ENCODE data around the gene ALK.

The ALK gene

DNA sequence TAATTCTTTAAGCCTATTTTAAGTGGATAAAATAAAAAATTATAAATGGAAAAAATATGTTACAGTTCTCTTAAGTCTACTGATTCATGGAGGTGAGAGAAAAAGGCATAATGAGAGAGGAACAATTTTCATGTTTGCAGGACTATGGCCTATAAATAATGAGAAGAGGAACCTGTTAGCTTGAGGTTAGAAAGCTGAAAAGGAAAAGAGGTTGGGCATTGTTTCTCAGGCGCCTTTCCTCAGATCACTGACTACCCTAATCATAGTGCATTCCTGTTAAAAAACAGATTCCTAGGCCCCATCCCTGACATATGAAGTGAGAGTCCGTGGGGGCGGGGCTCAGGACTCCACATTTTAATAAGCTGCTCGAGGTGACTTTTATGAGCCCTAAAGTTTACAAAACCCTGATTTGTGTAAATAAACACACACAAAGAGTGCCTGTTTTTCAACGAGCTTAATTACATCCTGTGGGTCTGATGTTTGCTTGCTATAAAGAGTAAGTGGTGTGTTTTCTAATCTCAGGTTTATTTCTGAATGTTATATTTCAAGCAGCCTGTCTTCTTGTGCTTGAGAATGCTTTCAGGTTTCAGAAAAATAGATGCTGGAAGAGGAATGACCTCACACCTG lies 470.7 kb downstream of the ALK start:
- TF ChIP-seq ZFX (IDR thresholded peaks at IDR 0.05; ENCODE audit: borderline replicate concordance) = no peak
- TF ChIP-seq, protein P1, sequence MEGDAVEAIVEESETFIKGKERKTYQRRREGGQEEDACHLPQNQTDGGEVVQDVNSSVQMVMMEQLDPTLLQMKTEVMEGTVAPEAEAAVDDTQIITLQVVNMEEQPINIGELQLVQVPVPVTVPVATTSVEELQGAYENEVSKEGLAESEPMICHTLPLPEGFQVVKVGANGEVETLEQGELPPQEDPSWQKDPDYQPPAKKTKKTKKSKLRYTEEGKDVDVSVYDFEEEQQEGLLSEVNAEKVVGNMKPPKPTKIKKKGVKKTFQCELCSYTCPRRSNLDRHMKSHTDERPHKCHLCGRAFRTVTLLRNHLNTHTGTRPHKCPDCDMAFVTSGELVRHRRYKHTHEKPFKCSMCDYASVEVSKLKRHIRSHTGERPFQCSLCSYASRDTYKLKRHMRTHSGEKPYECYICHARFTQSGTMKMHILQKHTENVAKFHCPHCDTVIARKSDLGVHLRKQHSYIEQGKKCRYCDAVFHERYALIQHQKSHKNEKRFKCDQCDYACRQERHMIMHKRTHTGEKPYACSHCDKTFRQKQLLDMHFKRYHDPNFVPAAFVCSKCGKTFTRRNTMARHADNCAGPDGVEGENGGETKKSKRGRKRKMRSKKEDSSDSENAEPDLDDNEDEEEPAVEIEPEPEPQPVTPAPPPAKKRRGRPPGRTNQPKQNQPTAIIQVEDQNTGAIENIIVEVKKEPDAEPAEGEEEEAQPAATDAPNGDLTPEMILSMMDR (IDR thresholded peaks at IDR 0.05) = no peak

DNA sequence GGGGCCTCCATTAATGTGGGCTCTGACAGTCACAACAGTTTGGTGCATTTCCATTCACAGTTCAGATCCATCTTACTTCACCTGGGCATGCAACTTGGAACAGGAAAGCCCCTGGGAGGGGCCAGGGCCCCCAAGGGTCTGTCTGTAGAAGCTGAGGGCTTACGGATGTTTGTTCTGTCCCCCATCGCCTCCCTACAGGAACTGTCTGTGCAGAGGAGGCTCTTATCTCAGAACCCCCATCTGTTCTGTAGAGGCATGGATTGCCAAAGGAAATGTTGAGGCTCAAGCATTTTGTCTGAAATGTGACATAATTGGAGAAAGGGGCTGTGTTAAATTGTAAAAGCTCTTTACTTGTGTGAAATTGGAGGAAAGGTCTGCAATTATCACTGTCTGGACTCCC lies 471.9 kb downstream of the ALK start:
- no peak overlapping the region for H3K27ac ChIP-seq

More for the DNA sequence above, 470.7 kb downstream of the ALK start:
- no peak overlapping the region for H3K27ac ChIP-seq

DNA sequence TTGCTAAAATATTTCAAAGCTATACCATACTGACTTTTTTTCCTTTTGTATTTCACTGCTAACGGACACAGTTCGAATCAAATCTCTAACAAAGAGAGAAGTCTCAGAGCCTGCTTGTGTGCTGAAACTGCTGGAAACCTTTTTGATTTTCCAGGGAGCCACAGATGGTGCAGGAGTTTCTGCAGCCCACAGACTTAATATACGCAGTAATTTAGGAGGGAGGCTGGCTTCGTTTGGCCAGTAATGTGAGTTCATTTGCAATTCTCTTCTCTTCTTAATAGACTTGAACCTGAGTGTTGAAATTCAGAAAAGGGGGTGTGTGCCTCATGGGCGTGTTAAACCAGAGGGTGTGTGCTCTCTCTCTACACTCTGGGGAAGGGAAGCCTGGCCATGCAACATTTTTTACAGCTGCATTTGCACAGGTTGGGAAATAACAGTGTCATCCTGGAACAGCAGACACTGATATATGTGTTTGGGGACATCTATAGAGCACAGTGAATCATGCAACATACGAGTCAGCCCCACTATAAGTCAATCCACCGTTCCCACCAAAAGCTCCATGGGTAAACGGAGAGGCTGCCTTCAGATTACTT lies 473.2 kb downstream of the ALK start:
- TF ChIP-seq, protein P1 (IDR thresholded peaks at IDR 0.05) = no peak
- TF ChIP-seq ZFX (IDR thresholded peaks at IDR 0.05; ENCODE audit: borderline replicate concordance) = no peak
- no peak overlapping the region for H3K27ac ChIP-seq

More for the DNA sequence above, 471.9 kb downstream of the ALK start:
- no peak for TF ChIP-seq ZFX (IDR thresholded peaks at IDR 0.05; ENCODE audit: borderline replicate concordance)
- TF ChIP-seq, protein P1 (IDR thresholded peaks at IDR 0.05) = no peak

DNA sequence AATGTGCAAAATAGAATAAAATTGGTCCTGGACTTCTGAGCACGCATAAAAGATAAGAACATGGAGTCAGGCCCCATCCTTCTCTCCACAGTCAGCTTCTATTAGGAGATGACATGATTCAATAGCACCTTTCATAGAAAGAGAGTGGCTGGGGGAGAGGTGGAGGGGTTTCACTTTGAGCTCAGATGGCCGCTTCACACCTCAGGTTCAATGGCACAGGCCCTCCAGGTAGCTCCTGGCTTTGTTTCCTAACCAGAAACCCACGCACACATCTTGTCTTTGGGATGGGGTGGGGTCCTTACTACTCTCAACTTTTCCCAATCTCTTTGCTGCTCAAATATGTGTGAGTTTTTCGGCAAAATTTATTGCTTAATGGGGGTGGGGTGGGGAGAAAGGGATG lies 473.9 kb downstream of the ALK start:
- no peak for TF ChIP-seq ZFX (IDR thresholded peaks at IDR 0.05; ENCODE audit: borderline replicate concordance)
- TF ChIP-seq, protein P1 (IDR thresholded peaks at IDR 0.05) = no peak
- no peak overlapping the region for H3K27ac ChIP-seq

DNA sequence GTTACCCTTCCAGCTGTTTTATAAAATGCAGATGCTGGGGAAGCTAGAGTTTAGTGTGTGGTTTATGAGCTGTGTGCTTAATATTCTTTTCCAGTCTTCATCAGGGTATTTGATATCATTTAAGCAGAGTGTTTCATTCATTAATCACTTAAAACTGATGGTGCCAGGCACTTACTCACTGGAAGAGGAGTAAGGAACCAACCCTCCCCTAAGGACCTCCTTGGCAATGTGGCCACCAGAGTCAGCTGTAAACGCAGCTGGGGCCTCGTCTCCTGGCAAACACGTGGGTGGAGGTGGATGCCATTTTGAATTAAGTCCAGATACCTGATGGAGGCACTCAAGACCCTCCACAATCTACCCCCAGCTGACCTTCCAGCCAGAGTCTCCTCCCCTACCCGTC lies 474.5 kb downstream of the ALK start:
- no peak for TF ChIP-seq ZFX (IDR thresholded peaks at IDR 0.05; ENCODE audit: borderline replicate concordance)
- TF ChIP-seq, protein P1 (IDR thresholded peaks at IDR 0.05) = no peak
- H3K27ac ChIP-seq = no peak overlapping the region

DNA sequence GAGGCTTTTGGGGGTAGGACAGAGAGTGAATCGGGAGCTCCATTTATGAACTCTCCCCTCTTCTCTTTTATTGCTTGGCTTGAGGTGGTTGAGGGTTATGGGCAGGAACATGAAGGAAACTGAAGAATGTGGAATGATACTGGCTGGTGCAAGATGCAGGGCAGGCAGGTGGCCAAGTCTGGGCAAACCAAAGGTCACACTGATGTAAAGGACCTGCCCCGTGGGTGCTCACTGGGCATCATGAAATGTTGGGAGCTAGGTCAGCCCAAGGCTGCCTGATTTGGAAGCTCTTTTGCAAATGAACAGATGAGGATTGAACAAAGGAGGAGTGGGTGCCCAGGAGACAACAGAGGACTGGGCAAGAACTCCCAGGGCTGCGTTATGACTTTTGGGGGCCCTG lies 477.2 kb downstream of the ALK start:
- no peak for TF ChIP-seq ZFX (IDR thresholded peaks at IDR 0.05; ENCODE audit: borderline replicate concordance)
- TF ChIP-seq, protein P1 (IDR thresholded peaks at IDR 0.05) = no peak
- no peak overlapping the region for H3K27ac ChIP-seq

DNA sequence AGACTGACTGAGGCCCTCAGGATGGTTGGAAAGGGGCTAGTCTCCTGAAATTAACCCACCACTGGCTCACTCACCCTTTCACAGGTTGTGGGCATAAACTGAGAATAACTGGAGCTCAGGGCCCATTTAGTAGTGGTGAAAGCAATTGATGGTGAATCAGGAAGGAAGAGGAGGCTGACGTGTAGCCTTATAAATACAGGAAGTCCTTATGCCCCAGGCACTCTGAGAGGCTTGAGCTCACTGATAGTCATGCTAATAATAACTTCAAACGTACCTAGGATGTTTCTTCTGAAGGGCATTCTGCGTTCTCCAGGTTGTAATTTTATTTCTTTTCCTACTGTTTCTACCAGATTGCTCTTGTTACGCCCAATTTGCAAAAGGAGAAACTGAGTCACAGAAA lies 477.8 kb downstream of the ALK start:
- H3K27ac ChIP-seq = no peak overlapping the region
- TF ChIP-seq, protein P1 (IDR thresholded peaks at IDR 0.05) = no peak
- TF ChIP-seq ZFX (IDR thresholded peaks at IDR 0.05; ENCODE audit: borderline replicate concordance) = no peak

Data from 22Rv1 (cell line).